ENCODE data around the gene MEIOB.
A peak's percentile ranks its signal among the peaks of the same experiment; 100 is the strongest.

The MEIOB gene

GRCh38 chr16:1788708-1789100 is 83.3 kb downstream of the MEIOB start:
- no peak for DNase-seq (ENCODE audit: low spot score)
- in situ Hi-C loops (cut with MboI; ENCODE audit: low pct_unique_long_range_greater_than_20kb, low sequenced_read_pairs, unreplicated experiment) = no loop called here
- TF ChIP-seq CTCF (IDR thresholded peaks at IDR 0.05; ENCODE audit: extremely low read depth, insufficient read depth, missing control alignments) = no peak

GRCh38 chr16:1788095-1788707 is 83.8 kb downstream of the MEIOB start:
- DNase-seq (ENCODE audit: low spot score) = no peak
- no peak for TF ChIP-seq CTCF (IDR thresholded peaks at IDR 0.05; ENCODE audit: extremely low read depth, insufficient read depth, missing control alignments)
- in situ Hi-C loops (cut with MboI; ENCODE audit: low pct_unique_long_range_greater_than_20kb, low sequenced_read_pairs, unreplicated experiment) = no loop called here

- DNase-seq (ENCODE audit: low spot score) = no peak
- TF ChIP-seq CTCF (IDR thresholded peaks at IDR 0.05; ENCODE audit: extremely low read depth, insufficient read depth, missing control alignments) = no peak
- in situ Hi-C loops (cut with MboI; ENCODE audit: low pct_unique_long_range_greater_than_20kb, low sequenced_read_pairs, unreplicated experiment) = no loop called here
These were observed 84.5 kb downstream of the MEIOB start for GRCh38 chr16:1787322-1788094.

GRCh38 chr16:1787056-1787321 is 85.0 kb downstream of the MEIOB start:
- TF ChIP-seq CTCF (IDR thresholded peaks at IDR 0.05; ENCODE audit: extremely low read depth, insufficient read depth, missing control alignments) = no peak
- in situ Hi-C loops (cut with MboI; ENCODE audit: low pct_unique_long_range_greater_than_20kb, low sequenced_read_pairs, unreplicated experiment) = no loop called here
- DNase-seq (ENCODE audit: low spot score) = no peak

GRCh38 chr16:1786242-1787055 is 85.5 kb downstream of the MEIOB start:
- DNase-seq (ENCODE audit: low spot score) = no peak
- TF ChIP-seq CTCF (IDR thresholded peaks at IDR 0.05; ENCODE audit: extremely low read depth, insufficient read depth, missing control alignments) = peak; percentile 19
- in situ Hi-C loops (cut with MboI; ENCODE audit: low pct_unique_long_range_greater_than_20kb, low sequenced_read_pairs, unreplicated experiment) = no loop called here

GRCh38 chr16:1785846-1786170 is 86.2 kb downstream of the MEIOB start:
- in situ Hi-C loops (cut with MboI; ENCODE audit: low pct_unique_long_range_greater_than_20kb, low sequenced_read_pairs, unreplicated experiment) = no loop called here
- DNase-seq (ENCODE audit: low spot score) = no peak
- no peak for TF ChIP-seq CTCF (IDR thresholded peaks at IDR 0.05; ENCODE audit: extremely low read depth, insufficient read depth, missing control alignments)

Data from GM13977 (cell line).